Measurements from ENCODE around the gene RHBDL1.

RHBDL1 gene

GRCh38 chr16:692356-693108, 17.1 kb downstream of the RHBDL1 start:
- no peak for DNase-seq (ENCODE audit: low read depth)
- no peak overlapping the region for H3K4me3 ChIP-seq (ENCODE audit: low read depth, low read length)
- no peak for TF ChIP-seq MYC (IDR thresholded peaks at IDR 0.05; ENCODE audit: low read depth, low read length)
- TF ChIP-seq, protein P1, sequence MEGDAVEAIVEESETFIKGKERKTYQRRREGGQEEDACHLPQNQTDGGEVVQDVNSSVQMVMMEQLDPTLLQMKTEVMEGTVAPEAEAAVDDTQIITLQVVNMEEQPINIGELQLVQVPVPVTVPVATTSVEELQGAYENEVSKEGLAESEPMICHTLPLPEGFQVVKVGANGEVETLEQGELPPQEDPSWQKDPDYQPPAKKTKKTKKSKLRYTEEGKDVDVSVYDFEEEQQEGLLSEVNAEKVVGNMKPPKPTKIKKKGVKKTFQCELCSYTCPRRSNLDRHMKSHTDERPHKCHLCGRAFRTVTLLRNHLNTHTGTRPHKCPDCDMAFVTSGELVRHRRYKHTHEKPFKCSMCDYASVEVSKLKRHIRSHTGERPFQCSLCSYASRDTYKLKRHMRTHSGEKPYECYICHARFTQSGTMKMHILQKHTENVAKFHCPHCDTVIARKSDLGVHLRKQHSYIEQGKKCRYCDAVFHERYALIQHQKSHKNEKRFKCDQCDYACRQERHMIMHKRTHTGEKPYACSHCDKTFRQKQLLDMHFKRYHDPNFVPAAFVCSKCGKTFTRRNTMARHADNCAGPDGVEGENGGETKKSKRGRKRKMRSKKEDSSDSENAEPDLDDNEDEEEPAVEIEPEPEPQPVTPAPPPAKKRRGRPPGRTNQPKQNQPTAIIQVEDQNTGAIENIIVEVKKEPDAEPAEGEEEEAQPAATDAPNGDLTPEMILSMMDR (IDR thresholded peaks at IDR 0.05; ENCODE audit: low read depth, low read length) = no peak
- TF ChIP-seq, protein P2, sequence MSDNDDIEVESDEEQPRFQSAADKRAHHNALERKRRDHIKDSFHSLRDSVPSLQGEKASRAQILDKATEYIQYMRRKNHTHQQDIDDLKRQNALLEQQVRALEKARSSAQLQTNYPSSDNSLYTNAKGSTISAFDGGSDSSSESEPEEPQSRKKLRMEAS (IDR thresholded peaks at IDR 0.05; ENCODE audit: low read depth, low read length) = no peak
- no peak for TF ChIP-seq POLR2A (IDR thresholded peaks at IDR 0.05; ENCODE audit: extremely low read depth, insufficient read length)

- H3K4me3 ChIP-seq (ENCODE audit: low read depth, low read length) = no peak overlapping the region
- TF ChIP-seq, protein P1 (IDR thresholded peaks at IDR 0.05; ENCODE audit: low read depth, low read length) = no peak
- TF ChIP-seq, protein P2 (IDR thresholded peaks at IDR 0.05; ENCODE audit: low read depth, low read length) = no peak
- TF ChIP-seq POLR2A (IDR thresholded peaks at IDR 0.05; ENCODE audit: extremely low read depth, insufficient read length) (no peak), MYC (IDR thresholded peaks at IDR 0.05; ENCODE audit: low read depth, low read length) (no peak)
- no peak for DNase-seq (ENCODE audit: low read depth)
These were observed 17.9 kb downstream of the RHBDL1 start for GRCh38 chr16:693364-693763.

DNA sequence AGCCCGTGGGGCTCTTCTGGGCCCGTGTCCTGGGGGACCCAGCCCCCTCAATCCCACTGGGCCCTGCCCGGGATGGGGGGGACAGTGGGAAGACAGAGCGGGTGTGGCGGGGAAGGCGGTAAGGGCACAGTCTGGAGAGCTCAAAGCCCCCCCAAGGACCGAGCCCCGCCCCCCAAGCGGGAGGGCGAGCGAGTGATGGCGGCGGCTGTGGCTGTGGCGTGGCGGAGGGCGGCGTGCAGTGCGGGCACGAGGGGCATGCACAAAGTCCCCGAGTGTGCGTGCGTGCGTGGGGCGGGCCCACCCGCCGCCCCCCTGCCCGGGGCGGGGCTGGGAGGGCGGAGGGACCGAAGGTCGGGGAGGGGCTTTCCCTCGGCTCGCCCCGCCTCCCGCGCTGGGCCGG, 18.3 kb downstream of the RHBDL1 start:
- no peak overlapping the region for H3K4me3 ChIP-seq (ENCODE audit: low read depth, low read length)
- DNase-seq (ENCODE audit: low read depth) = no peak
- TF ChIP-seq, protein P2 (IDR thresholded peaks at IDR 0.05; ENCODE audit: low read depth, low read length) = no peak
- TF ChIP-seq MYC (IDR thresholded peaks at IDR 0.05; ENCODE audit: low read depth, low read length) (no peak), POLR2A (IDR thresholded peaks at IDR 0.05; ENCODE audit: extremely low read depth, insufficient read length) (no peak)
- TF ChIP-seq, protein P1 (IDR thresholded peaks at IDR 0.05; ENCODE audit: low read depth, low read length) = no peak

DNA sequence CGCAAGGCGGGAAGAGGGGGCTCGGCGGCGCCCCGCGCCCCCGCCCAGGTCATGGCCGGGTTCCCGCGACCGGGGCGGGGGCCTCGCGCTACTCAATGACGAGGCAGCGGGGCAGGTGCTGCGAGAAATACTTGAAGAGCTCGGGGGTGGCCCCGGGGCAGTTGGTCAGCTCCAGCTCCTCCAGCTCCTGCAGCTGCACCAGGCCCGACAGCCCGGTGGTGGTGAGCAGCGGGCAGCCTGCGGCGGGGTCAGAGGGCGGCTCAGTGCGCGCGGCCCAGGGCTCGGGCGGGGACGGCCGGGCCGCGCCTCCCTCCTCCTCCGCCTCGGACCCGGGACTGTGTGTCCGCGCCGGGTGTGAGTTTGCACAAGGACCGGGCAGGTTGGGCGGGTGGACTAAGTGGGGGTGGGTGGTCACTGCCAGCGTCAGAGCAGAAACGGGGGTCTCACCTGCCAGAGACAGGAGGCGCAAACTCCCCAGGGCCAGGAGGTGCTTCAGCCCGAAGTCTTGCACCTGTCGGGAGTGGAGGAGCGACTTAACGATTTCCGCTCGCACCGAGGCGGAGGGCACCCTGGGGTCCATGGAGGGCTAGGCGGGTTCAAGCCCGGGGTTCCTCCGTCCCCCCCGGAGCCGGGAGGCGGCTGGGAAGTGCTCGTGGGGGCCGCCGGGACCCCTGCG, 18.9 kb downstream of the RHBDL1 start:
- no peak for DNase-seq (ENCODE audit: low read depth)
- TF ChIP-seq, protein P2 (IDR thresholded peaks at IDR 0.05; ENCODE audit: low read depth, low read length) = no peak
- TF ChIP-seq, protein P1 (IDR thresholded peaks at IDR 0.05; ENCODE audit: low read depth, low read length) = no peak
- TF ChIP-seq POLR2A (IDR thresholded peaks at IDR 0.05; ENCODE audit: extremely low read depth, insufficient read length) (no peak), MYC (IDR thresholded peaks at IDR 0.05; ENCODE audit: low read depth, low read length) (no peak)
- no peak overlapping the region for H3K4me3 ChIP-seq (ENCODE audit: low read depth, low read length)

DNA sequence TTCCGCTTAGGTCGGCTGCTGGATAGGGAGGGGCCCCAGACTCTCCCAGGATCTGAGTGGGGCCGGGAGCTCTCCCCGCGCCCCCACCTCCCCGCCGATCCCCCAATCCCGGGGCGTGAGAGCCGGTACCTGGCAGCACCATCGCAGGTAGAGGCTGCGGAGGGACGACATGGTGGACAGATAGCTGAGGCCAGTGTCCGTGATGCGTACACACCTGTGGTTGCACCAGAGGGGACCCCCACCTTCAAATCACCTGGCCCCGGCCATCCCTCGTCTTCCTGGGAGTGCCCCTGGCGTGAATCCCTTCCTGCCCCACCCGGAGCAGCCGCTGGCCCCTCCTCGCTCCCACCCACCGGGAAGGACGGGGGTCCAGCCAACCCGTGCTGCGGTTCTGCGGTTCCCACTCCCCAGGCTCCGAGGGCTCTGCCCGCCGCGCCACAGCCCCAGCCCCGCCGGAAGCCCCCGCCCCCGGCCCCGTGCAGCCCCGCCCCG, 19.4 kb downstream of the RHBDL1 start:
- no peak overlapping the region for H3K4me3 ChIP-seq (ENCODE audit: low read depth, low read length)
- TF ChIP-seq MYC (IDR thresholded peaks at IDR 0.05; ENCODE audit: low read depth, low read length) (no peak), POLR2A (IDR thresholded peaks at IDR 0.05; ENCODE audit: extremely low read depth, insufficient read length) (no peak)
- TF ChIP-seq, protein P1 (IDR thresholded peaks at IDR 0.05; ENCODE audit: low read depth, low read length) = no peak
- TF ChIP-seq, protein P2 (IDR thresholded peaks at IDR 0.05; ENCODE audit: low read depth, low read length) = no peak
- no peak for DNase-seq (ENCODE audit: low read depth)
